Psoas muscle (tissue), 8 donors: Measurements from ENCODE around the gene RAB3GAP2. TPM values are rescaled to one million over a fixed set of nuclear protein-coding genes. Genes with fewer than 3 reads are reported as not detected.

Experiments
- ATAC-seq, 4 donors: fragments of 200-7000 bp; cut with Tn5 transposase; one replicate each; pipeline ENCODE4 v1.9.1; 2020; ENCODE audit warnings: moderate library complexity in 3 of 4, mild to moderate bottlenecking in 2 of 4
- DNase-seq, 2 donors: peaks; one replicate each; pipeline ENCODE4 v3.0.0-alpha.2; 2020
- H3K27ac ChIP-seq: fragments of 200-600 bp; one replicate; pipeline ENCODE4 v1.8.0; 2022
- H3K27me3 ChIP-seq, 3 donors: fragments of 200-600 bp in 1 of 3; one replicate each; pipeline versions ENCODE4 v1.6.1 to v1.8.0; 2013 to 2022; ENCODE audit warnings: low read length in 2 of 3, mild to moderate bottlenecking in 2 of 3, moderate library complexity in 1 of 3; ENCODE audit not compliant: insufficient read depth in 3 of 3
- H3K36me3 ChIP-seq, 2 donors: fragments of 200-600 bp in 1 of 2; one replicate each; pipeline versions ENCODE4 v1.6.1 to v1.8.0; 2013 to 2022; ENCODE audit warnings: low read depth in 1 of 2, mild to moderate bottlenecking in 1 of 2, moderate library complexity in 1 of 2; ENCODE audit not compliant: insufficient read depth in 1 of 2
- H3K4me1 ChIP-seq: fragments of 200-600 bp; one replicate; pipeline ENCODE4 v1.8.0; 2022
- H3K4me3 ChIP-seq: fragments of 200-600 bp; one replicate; pipeline ENCODE4 v1.8.0; 2022; ENCODE audit warnings: mild to moderate bottlenecking
- H3K9me3 ChIP-seq: fragments of 200-600 bp; one replicate; pipeline ENCODE4 v1.8.0; 2022
- CTCF ChIP-seq: fragments of 200-600 bp; IDR thresholded peaks from one replicate; pipeline ENCODE4 v1.8.0; 2022; ENCODE audit warnings: antibody characterized with exemption
- whole genome bisulfite sequencing, 3 donors: extraction: QIAGEN DNeasy Blood & Tissue Kit; methylation state at CpG; one replicate each; pipeline versions ENCODE4 v1.1.6 to v1.1.7; 2013; 5-methylcytosine and 5-hydroxymethylcytosine counted together
- intact Hi-C, 2 donors: fragments of 100-400 bp; cut with DNase I; formaldehyde crosslinking; loops; one replicate each; pipeline versions ENCODE4 v1.11.0 to v1.14.2; 2022
- long read RNA-seq, 2 donors: library from polyadenylated mRNA; unstranded; transcript quantifications; one replicate each; pipeline ENCODE4 v2.0.0, GENCODE V29; 2021
- polyA plus RNA-seq, 3 donors: library from polyadenylated mRNA; stranded (reverse); fragments of 200-250 nt; gene quantifications; one replicate each; pipeline ENCODE4 v1.2.3, GENCODE V29; 2013
- total RNA-seq, 4 donors: library from RNA; stranded (reverse); fragmentation: NEBNext Ultra II Directional in 2 of 4; extraction: Animal tissue kit (Norgen Biotek cat#: 25700) in 2 of 4; gene quantifications; one replicate each; pipeline versions ENCODE4 v1.2.1 to v1.2.4, GENCODE V29; 2021 to 2023
- donor health status: healthy with polysubstance abuse.
- donor health status: DM: no; HTN: no; CAD: no; lungs with moderate emphysema.
- donor health status: Bipolar disorder and iron deficiency.
- donor health status: healthy.
- donor health status: DM: yes; HTN: yes; CAD: no.
- donor health status: DM: no; HTN: no; CAD: no.
- donor health status: DM: no; HTN: no; CAD: no.
- donor health status: DM: yes; HTN: yes; CAD: no.

RAB3GAP2 gene
- total RNA-seq, result 10 to 100 TPM; 17.0 to 28.6 (median 27.5) TPM
- 10 to 100 TPM in 1 of 3 donors, 1 to 10 TPM in 2; 5.8 to 18.6 (median 6.8) TPM for polyA plus RNA-seq
- long read RNA-seq, donor 1, partial matches to known transcripts, result 3 of 17 reads
- long read RNA-seq, donor 1, other reads (novel, unspliced or antisense), result 14 of 17 reads
- long read RNA-seq, donor 2, partial matches to known transcripts, result 12 of 43 reads
- long read RNA-seq, donor 2, other reads (novel, unspliced or antisense), result 31 of 43 reads

- H3K4me1 ChIP-seq, result peaks cover 29% of the 10 kb centered on the region
- no peaks in the 10 kb centered on the region for H3K27me3 ChIP-seq
- intact Hi-C loops, result loop anchor here in 1 of 2 donors (10.0 kb wide), 1 partner anchor 503 kb away; no protein-coding TSS in a partner anchor
- peaks cover 0 to 12% of the 10 kb centered on the region in 2 donors for H3K36me3 ChIP-seq
- 0 to 1% (median 1%) methylated on average over 43 to 49 of the region's 49 CpGs for WGBS, 3 donors
- H3K4me3 ChIP-seq, result peak within 1 kb of the TSS; percentile 87
- no peaks in the 10 kb centered on the region for H3K9me3 ChIP-seq
- no peak for TF ChIP-seq CTCF
- DNase-seq (peak; percentile 95 to 97), ATAC-seq (peak; percentile 96 to 98 (median 98))
- H3K27ac ChIP-seq, result peak within 1 kb of the TSS; percentile 85
These were observed at the start of gene RAB3GAP2 for GRCh38 chr1:220272047-220272840. TSS of gene RAB3GAP2 (minus strand) at chr1:220272453. CDS start at chr1:220272337, 116 bp downstream.

GRCh38 chr1:220321758-220322157 is 49.5 kb upstream of the RAB3GAP2 start:
- H3K36me3 ChIP-seq, result no peaks in the 10 kb centered on the region
- no peak overlapping the region for H3K27ac ChIP-seq
- ATAC-seq (no peak), DNase-seq (no peak)
- H3K4me1 ChIP-seq, result no peaks in the 10 kb centered on the region
- no peaks in the 10 kb centered on the region for H3K27me3 ChIP-seq
- no peaks in the 10 kb centered on the region for H3K9me3 ChIP-seq
- no peak overlapping the region for H3K4me3 ChIP-seq
- intact Hi-C loops, result no loop called here
- TF ChIP-seq CTCF, result no peak
- 86 to 90% (median 87%) methylated on average over 6 of the region's 6 CpGs for WGBS, 3 donors

- intact Hi-C loops, result no loop called here
- H3K27ac ChIP-seq, result no peak overlapping the region
- no peaks in the 10 kb centered on the region for H3K27me3 ChIP-seq
- H3K4me3 ChIP-seq, result no peak overlapping the region
- no peaks in the 10 kb centered on the region for H3K4me1 ChIP-seq
- no peak for DNase-seq
- no peaks in the 10 kb centered on the region for H3K9me3 ChIP-seq
- TF ChIP-seq CTCF, result no peak
- no peaks in the 10 kb centered on the region for H3K36me3 ChIP-seq
- WGBS, 3 donors, result 74 to 97% (median 88%) methylated on average over 2 of the region's 2 CpGs
- ATAC-seq, result no peak
These were observed 48.5 kb upstream of the RAB3GAP2 start for GRCh38 chr1:220320709-220321108.

- intact Hi-C loops, result no loop called here
- peak; percentile 59 to 88 (median 74) for ATAC-seq
- H3K27me3 ChIP-seq, result no peaks in the 10 kb centered on the region
- WGBS, 3 donors, result 21 to 56% (median 29%) methylated on average over 1 of the region's 1 CpG
- no peak for TF ChIP-seq CTCF
- no peak for DNase-seq
- H3K4me3 ChIP-seq, result no peak overlapping the region
- H3K9me3 ChIP-seq, result no peaks in the 10 kb centered on the region
- H3K27ac ChIP-seq, result no peak overlapping the region
- no peaks in the 10 kb centered on the region for H3K4me1 ChIP-seq
- H3K36me3 ChIP-seq, result no peaks in the 10 kb centered on the region
These were observed 46.4 kb upstream of the RAB3GAP2 start for GRCh38 chr1:220318673-220319072.
